Measurements from ENCODE around the gene MYBPHL. TPM values are rescaled to one million over a fixed set of nuclear protein-coding genes. Genes with fewer than 3 reads are reported as not detected.

The MYBPHL gene
- total and polyA plus RNA-seq, 2 experiments from 2014 or later: not detected

DNA sequence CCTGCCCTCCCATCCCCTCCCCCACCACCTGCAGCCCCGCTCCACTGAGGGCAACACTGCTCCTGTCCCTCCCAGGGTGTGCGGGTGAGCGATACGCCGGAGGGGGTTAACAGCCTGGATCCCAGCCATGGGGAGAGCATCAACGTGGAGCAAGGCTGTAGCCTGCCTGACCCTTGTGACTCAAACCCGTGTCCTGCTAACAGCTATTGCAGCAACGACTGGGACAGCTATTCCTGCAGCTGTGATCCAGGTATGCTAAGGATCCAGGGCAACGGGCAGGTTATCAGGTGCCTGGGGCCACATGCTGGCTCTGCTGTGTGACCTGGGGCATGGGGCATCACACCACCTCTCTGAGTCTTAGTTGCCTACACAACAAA, 42.4 kb downstream of the MYBPHL start (continued):
- TF ChIP-seq, protein P1, sequence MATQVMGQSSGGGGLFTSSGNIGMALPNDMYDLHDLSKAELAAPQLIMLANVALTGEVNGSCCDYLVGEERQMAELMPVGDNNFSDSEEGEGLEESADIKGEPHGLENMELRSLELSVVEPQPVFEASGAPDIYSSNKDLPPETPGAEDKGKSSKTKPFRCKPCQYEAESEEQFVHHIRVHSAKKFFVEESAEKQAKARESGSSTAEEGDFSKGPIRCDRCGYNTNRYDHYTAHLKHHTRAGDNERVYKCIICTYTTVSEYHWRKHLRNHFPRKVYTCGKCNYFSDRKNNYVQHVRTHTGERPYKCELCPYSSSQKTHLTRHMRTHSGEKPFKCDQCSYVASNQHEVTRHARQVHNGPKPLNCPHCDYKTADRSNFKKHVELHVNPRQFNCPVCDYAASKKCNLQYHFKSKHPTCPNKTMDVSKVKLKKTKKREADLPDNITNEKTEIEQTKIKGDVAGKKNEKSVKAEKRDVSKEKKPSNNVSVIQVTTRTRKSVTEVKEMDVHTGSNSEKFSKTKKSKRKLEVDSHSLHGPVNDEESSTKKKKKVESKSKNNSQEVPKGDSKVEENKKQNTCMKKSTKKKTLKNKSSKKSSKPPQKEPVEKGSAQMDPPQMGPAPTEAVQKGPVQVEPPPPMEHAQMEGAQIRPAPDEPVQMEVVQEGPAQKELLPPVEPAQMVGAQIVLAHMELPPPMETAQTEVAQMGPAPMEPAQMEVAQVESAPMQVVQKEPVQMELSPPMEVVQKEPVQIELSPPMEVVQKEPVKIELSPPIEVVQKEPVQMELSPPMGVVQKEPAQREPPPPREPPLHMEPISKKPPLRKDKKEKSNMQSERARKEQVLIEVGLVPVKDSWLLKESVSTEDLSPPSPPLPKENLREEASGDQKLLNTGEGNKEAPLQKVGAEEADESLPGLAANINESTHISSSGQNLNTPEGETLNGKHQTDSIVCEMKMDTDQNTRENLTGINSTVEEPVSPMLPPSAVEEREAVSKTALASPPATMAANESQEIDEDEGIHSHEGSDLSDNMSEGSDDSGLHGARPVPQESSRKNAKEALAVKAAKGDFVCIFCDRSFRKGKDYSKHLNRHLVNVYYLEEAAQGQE (IDR thresholded peaks at IDR 0.05; ENCODE audit: unreplicated experiment): no peak
- TF ChIP-seq, protein P2, sequence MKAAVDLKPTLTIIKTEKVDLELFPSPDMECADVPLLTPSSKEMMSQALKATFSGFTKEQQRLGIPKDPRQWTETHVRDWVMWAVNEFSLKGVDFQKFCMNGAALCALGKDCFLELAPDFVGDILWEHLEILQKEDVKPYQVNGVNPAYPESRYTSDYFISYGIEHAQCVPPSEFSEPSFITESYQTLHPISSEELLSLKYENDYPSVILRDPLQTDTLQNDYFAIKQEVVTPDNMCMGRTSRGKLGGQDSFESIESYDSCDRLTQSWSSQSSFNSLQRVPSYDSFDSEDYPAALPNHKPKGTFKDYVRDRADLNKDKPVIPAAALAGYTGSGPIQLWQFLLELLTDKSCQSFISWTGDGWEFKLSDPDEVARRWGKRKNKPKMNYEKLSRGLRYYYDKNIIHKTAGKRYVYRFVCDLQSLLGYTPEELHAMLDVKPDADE (IDR thresholded peaks at IDR 0.05): no peak
- TF ChIP-seq EZH2phosphoT487 (IDR thresholded peaks at IDR 0.05; ENCODE audit: unreplicated experiment): no peak
- no peak for TF ChIP-seq STAT1 (IDR thresholded peaks at IDR 0.05; ENCODE audit: unreplicated experiment)
- TF ChIP-seq ZNF114 (CRISPR knock-in tag; IDR thresholded peaks at IDR 0.05): no peak

DNA sequence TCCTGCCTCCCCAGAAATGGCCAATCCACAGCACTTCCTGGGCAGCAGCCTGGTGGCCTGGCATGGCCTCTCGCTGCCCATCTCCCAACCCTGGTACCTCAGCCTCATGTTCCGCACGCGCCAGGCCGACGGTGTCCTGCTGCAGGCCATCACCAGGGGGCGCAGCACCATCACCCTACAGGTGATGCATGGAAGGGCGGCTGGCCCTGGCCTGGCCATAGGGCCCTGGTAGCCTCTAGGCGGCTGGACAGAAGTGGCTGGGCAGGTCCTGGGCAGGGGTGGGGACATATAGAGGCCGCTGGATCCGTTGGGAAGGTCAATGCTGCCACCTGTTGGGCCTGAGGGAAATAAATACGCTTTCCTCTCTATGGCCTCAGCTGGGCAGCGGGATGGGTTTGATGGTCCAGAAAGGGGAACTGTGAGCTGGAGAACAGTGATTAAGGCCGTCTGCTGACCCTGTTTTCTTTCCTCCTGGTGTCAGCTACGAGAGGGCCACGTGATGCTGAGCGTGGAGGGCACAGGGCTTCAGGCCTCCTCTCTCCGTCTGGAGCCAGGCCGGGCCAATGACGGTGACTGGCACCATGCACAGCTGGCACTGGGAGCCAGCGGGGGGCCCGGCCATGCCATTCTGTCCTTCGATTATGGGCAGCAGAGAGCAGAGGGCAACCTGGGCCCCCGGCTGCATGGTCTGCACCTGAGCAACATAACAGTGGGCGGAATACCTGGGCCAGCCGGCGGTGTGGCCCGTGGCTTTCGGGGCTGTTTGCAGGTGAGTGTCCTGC, 43.0 kb downstream of the MYBPHL start:
- H3K36me3 ChIP-seq (ENCODE audit: insufficient read depth): no peaks in the 10 kb centered on the region; the same call in 1 of the 2 replicates
- TF ChIP-seq NANOG (IDR thresholded peaks at IDR 0.05; ENCODE audit: borderline replicate concordance) (no peak), CREB1 (CRISPR knock-in tag; IDR thresholded peaks at IDR 0.05; ENCODE audit: low read depth) (peak; percentile 62), ZNF114 (CRISPR knock-in tag; IDR thresholded peaks at IDR 0.05) (peak; percentile 48; the same call in 1 of the 2 replicates), POLR2AphosphoS5 (IDR thresholded peaks at IDR 0.05; ENCODE audit: low read depth) (0 out of 2 replicates have a peak, but pooled peaks have one; percentile 49), JUNB (IDR thresholded peaks at IDR 0.05; ENCODE audit: unreplicated experiment) (no peak), ZNF331 (CRISPR knock-in tag; IDR thresholded peaks at IDR 0.05; ENCODE audit: low read depth) (no peak), EZH2phosphoT487 (IDR thresholded peaks at IDR 0.05; ENCODE audit: unreplicated experiment) (no peak), EZH2 (IDR thresholded peaks at IDR 0.05; ENCODE audit: low read depth, unreplicated experiment) (no peak)
- TF ChIP-seq, protein P2 (IDR thresholded peaks at IDR 0.05): no peak
- TF ChIP-seq, protein P3, sequence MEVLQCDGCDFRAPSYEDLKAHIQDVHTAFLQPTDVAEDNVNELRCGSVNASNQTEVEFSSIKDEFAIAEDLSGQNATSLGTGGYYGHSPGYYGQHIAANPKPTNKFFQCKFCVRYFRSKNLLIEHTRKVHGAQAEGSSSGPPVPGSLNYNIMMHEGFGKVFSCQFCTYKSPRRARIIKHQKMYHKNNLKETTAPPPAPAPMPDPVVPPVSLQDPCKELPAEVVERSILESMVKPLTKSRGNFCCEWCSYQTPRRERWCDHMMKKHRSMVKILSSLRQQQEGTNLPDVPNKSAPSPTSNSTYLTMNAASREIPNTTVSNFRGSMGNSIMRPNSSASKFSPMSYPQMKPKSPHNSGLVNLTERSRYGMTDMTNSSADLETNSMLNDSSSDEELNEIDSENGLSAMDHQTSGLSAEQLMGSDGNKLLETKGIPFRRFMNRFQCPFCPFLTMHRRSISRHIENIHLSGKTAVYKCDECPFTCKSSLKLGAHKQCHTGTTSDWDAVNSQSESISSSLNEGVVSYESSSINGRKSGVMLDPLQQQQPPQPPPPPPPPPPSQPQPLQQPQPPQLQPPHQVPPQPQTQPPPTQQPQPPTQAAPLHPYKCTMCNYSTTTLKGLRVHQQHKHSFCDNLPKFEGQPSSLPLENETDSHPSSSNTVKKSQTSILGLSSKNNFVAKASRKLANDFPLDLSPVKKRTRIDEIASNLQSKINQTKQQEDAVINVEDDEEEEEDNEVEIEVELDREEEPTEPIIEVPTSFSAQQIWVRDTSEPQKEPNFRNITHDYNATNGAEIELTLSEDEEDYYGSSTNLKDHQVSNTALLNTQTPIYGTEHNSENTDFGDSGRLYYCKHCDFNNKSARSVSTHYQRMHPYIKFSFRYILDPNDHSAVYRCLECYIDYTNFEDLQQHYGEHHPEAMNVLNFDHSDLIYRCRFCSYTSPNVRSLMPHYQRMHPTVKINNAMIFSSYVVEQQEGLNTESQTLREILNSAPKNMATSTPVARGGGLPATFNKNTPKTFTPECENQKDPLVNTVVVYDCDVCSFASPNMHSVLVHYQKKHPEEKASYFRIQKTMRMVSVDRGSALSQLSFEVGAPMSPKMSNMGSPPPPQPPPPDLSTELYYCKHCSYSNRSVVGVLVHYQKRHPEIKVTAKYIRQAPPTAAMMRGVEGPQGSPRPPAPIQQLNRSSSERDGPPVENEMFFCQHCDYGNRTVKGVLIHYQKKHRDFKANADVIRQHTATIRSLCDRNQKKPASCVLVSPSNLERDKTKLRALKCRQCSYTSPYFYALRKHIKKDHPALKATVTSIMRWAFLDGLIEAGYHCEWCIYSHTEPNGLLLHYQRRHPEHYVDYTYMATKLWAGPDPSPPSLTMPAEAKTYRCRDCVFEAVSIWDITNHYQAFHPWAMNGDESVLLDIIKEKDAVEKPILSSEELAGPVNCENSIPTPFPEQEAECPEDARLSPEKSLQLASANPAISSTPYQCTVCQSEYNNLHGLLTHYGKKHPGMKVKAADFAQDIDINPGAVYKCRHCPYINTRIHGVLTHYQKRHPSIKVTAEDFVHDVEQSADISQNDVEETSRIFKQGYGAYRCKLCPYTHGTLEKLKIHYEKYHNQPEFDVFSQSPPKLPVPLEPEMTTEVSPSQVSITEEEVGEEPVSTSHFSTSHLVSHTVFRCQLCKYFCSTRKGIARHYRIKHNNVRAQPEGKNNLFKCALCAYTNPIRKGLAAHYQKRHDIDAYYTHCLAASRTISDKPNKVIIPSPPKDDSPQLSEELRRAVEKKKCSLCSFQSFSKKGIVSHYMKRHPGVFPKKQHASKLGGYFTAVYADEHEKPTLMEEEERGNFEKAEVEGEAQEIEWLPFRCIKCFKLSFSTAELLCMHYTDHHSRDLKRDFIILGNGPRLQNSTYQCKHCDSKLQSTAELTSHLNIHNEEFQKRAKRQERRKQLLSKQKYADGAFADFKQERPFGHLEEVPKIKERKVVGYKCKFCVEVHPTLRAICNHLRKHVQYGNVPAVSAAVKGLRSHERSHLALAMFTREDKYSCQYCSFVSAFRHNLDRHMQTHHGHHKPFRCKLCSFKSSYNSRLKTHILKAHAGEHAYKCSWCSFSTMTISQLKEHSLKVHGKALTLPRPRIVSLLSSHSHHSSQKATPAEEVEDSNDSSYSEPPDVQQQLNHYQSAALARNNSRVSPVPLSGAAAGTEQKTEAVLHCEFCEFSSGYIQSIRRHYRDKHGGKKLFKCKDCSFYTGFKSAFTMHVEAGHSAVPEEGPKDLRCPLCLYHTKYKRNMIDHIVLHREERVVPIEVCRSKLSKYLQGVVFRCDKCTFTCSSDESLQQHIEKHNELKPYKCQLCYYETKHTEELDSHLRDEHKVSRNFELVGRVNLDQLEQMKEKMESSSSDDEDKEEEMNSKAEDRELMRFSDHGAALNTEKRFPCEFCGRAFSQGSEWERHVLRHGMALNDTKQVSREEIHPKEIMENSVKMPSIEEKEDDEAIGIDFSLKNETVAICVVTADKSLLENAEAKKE (CRISPR knock-in tag; IDR thresholded peaks at IDR 0.05): no peak

More for the DNA sequence above, 43.0 kb downstream of the MYBPHL start:
- no peak overlapping the region for H3K4me2 ChIP-seq
- H3K79me2 ChIP-seq (replicated peaks; ENCODE audit: insufficient read depth): no peaks in the 10 kb centered on the region
- peaks cover 10% of the 10 kb centered on the region for H3K27me3 Mint-ChIP-seq (ENCODE audit: insufficient read depth, low read depth, poor library complexity)
- DNase-seq (ENCODE audit: low spot score) (peak; percentile 98), ATAC-seq (peak; percentile 92)
- H3K36me3 Mint-ChIP-seq (ENCODE audit: low read depth): peaks cover 6% of the 10 kb centered on the region; the same call in 2 of the 3 replicates
- no peaks in the 10 kb centered on the region; the same call in 1 of the 3 replicates for H3K9me3 Mint-ChIP-seq
- no peak overlapping the region; the same call in 2 of the 3 replicates for H3K4me3 Mint-ChIP-seq
- H4K20me1 ChIP-seq (replicated peaks; ENCODE audit: insufficient read depth): no peaks in the 10 kb centered on the region
- H3K9me2 ChIP-seq (ENCODE audit: insufficient read depth): no peaks in the 10 kb centered on the region
- H2AFZ ChIP-seq: no peak overlapping the region
- 0 out of 2 replicates have a peak, but pooled peaks cover 5% of the 10 kb centered on the region for H3F3A ChIP-seq (replicated peaks; ENCODE audit: low read depth)
- no peak overlapping the region for H3K4me3 ChIP-seq
- H3K4me1 Mint-ChIP-seq: peaks cover 19% of the 10 kb centered on the region
- no peak overlapping the region for H3K27ac Mint-ChIP-seq
- no peaks in the 10 kb centered on the region; the same call in 1 of the 2 replicates for H3K4me1 ChIP-seq (ENCODE audit: insufficient read depth)
- H3K27ac ChIP-seq (ENCODE audit: low read depth): no peak overlapping the region
- no peaks in the 10 kb centered on the region for H3K27me3 ChIP-seq (ENCODE audit: insufficient read depth)

All from GM23338 (cell line).